Measurements from ENCODE around the gene KCNQ1. TPM values are rescaled to one million over a fixed set of nuclear protein-coding genes. Genes with fewer than 3 reads are reported as not detected.

Gene KCNQ1
- polyA plus RNA-seq, 4 donors, result 18.4 to 54.4 (median 21.3) TPM

DNA sequence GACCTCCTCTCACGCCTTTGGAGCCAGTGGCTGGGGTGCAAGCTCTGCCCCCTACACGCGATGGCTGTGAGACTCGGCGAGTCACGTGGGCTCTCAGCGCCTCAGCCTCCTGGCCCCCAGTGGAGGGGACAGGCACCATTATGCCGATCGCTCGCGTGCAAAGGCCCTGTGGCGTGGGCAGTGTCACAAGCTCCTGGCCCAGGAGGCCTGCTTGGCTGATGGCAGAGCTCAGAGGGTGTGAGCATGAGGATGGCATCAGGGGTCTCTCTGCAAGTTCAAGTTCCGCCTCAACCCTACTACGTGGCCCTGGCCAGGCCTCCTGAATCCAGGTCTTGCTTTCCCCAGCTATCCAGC lies 345.7 kb downstream of the KCNQ1 start:
- 94 to 98% (median 96%) methylated on average over 14 of the region's 14 CpGs for WGBS, 3 donors
- H3K9me3 ChIP-seq (ENCODE audit: control insufficient read depth in 2 of 2, insufficient read depth in 1 of 2, low read depth in 1 of 2, low read length in 1 of 2), result no peaks in the 10 kb centered on the region
- no peak for DNase-seq
- H3K4me1 ChIP-seq (ENCODE audit: control insufficient read depth in 3 of 3, insufficient read depth in 2 of 3, low read depth in 1 of 3, low read length in 2 of 3), result peaks cover 0 to 26% (median 0%) of the 10 kb centered on the region in 3 donors
- H3K27ac ChIP-seq (ENCODE audit: low read depth in 1 of 3, low read length in 2 of 3), result no peak overlapping the region
- H3K36me3 ChIP-seq (ENCODE audit: control insufficient read depth in 3 of 3, insufficient read depth in 2 of 3, low read depth in 1 of 3, low read length in 3 of 3), result peaks cover 0 to 9% (median 0%) of the 10 kb centered on the region in 3 donors
- no peak for FAIRE-seq
- no peak overlapping the region for H3K4me3 ChIP-seq (ENCODE audit: low read depth in 1 of 3, low read length in 3 of 3)
- peaks cover 0 to 3% (median 0%) of the 10 kb centered on the region in 3 donors for H3K27me3 ChIP-seq (ENCODE audit: control insufficient read depth in 3 of 3, insufficient read depth in 3 of 3, low read length in 3 of 3)

DNA sequence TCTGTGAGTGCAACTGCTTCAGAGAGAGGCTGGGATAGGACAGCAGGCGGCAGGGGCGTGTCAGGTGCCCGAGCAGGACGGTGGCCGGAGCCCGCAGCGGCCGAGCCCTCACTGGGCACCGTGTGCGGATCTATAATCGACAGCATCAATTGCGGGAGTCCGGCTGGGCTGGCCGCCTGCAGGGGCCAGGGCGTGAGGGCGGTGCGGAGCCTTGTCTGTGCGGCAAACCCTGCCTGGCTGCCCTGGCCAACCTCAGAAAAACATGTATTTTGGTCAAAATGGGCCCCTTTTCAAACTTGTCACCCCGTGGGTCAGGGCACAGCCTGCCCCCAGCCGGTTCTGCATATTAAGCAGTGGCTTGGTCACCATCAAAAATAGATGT lies 346.3 kb downstream of the KCNQ1 start:
- 84 to 90% (median 85%) methylated on average over 20 of the region's 20 CpGs for WGBS, 3 donors
- Histone ChIP-seq H3K27ac (ENCODE audit: low read depth in 1 of 3, low read length in 2 of 3) (no peak overlapping the region), H3K36me3 (ENCODE audit: control insufficient read depth in 3 of 3, insufficient read depth in 2 of 3, low read depth in 1 of 3, low read length in 3 of 3) (peaks cover 0 to 9% (median 0%) of the 10 kb centered on the region in 3 donors), H3K4me1 (ENCODE audit: control insufficient read depth in 3 of 3, insufficient read depth in 2 of 3, low read depth in 1 of 3, low read length in 2 of 3) (peaks cover 0 to 26% (median 0%) of the 10 kb centered on the region in 3 donors), H3K4me3 (ENCODE audit: low read depth in 1 of 3, low read length in 3 of 3) (peak overlapping the region in 1 of 3 donors; percentile 48), H3K9me3 (ENCODE audit: control insufficient read depth in 2 of 2, insufficient read depth in 1 of 2, low read depth in 1 of 2, low read length in 1 of 2) (no peaks in the 10 kb centered on the region), H3K27me3 (ENCODE audit: control insufficient read depth in 3 of 3, insufficient read depth in 3 of 3, low read length in 3 of 3) (peaks cover 0 to 3% (median 0%) of the 10 kb centered on the region in 3 donors)
- FAIRE-seq (no peak), DNase-seq (no peak)

DNA sequence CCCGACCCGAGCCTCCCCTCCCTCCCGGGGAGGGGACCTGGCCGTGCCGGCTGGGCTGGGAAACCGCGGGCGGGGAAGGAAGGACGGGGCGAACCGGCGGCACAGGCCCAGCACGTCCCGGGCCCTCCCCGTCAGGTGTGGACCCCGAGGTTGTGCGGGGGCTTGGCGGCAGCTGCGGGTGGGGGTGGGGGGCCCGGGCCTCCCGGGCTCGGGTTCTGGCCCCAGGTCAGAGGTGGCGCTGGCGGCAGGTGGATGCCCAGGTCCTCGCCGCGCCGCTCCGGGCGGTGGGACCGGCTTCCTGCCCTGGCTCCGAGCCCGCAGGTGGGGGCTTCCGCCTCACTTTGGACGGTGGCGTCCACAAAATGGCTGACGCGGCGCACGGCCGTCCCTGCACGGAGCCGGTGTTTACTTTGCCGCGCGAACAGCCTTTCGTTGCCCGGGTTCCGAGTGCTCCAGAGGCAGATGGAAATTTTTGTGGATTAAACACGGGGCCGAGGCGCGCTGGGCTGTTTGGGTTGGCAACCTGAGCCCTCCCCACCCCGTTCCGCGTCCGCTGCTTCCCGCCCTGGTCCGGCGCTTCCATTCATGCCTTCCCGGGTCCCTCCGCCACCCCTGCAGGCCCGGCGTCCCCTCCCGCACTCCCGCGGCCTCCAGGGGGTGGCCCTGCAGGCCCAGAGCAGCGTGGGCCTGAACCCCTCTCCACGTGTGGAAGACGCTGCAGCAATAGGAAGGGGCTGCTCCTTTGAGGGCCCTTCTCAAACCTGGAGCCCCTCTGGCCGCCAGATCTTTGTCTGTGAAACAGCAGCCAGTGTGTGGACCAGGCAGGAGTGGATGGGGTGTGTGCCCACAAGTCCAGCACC lies 346.9 kb downstream of the KCNQ1 start:
- WGBS, 3 donors, result 34 to 74% (median 64%) methylated on average over 60 to 71 of the region's 71 CpGs
- Histone ChIP-seq H3K36me3 (ENCODE audit: control insufficient read depth in 3 of 3, insufficient read depth in 2 of 3, low read depth in 1 of 3, low read length in 3 of 3) (peaks cover 0 to 9% (median 0%) of the 10 kb centered on the region in 3 donors), H3K4me1 (ENCODE audit: control insufficient read depth in 3 of 3, insufficient read depth in 2 of 3, low read depth in 1 of 3, low read length in 2 of 3) (peaks cover 0 to 26% (median 0%) of the 10 kb centered on the region in 3 donors), H3K9me3 (ENCODE audit: control insufficient read depth in 2 of 2, insufficient read depth in 1 of 2, low read depth in 1 of 2, low read length in 1 of 2) (peaks cover 0 to 5% of the 10 kb centered on the region in 2 donors), H3K4me3 (ENCODE audit: low read depth in 1 of 3, low read length in 3 of 3) (peak overlapping the region in 1 of 3 donors; percentile 48), H3K27me3 (ENCODE audit: control insufficient read depth in 3 of 3, insufficient read depth in 3 of 3, low read length in 3 of 3) (peaks cover 0 to 3% (median 0%) of the 10 kb centered on the region in 3 donors), H3K27ac (ENCODE audit: low read depth in 1 of 3, low read length in 2 of 3) (no peak overlapping the region)
- DNase-seq (peak in 1 of 2 donors; percentile 57), FAIRE-seq (no peak)

DNA sequence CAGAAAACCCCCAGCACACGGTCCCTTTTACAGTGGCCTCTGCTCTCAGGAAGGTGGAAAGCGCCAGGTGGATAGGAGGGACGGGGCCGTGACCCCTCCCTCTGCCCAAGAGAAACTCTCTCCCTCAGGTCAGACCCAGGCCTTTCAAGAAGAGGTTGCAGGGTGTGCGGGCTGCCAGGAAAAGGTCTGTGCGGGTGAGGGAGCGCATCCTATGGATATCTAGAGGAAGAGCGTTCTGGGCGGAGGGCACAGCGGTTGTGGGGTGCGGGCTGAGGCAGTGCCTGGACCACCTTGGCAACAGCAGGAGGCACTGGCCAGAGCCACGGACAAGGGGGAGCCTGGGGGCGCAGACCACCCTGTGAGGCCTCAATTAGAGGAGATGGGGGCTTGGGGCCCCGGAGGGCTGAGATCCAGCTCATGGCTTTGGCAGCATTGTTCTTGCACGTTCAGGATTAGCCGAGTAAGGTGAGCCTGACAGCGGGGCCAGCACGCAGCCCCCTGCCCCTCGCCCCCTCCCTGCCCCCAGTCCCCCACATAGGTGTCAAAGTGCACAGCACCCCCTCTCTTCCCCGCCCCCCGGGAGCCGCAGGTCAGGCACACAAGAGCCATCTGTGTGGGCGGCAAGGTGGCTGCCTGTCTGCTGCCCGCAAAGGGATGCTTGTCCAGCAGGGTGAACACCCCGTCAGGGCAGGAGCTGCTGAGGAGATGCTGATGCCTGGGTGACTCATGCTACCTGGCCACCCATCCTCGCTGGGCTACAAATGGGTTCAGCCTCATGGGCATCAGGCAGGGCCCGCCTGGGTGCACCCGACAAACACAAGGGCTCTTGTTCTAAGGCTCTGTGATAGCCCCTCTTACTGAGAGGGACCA lies 347.8 kb downstream of the KCNQ1 start:
- H3K27me3 ChIP-seq (ENCODE audit: control insufficient read depth in 3 of 3, insufficient read depth in 3 of 3, low read length in 3 of 3), result peaks cover 0 to 3% (median 0%) of the 10 kb centered on the region in 3 donors
- DNase-seq (no peak), FAIRE-seq (no peak)
- H3K4me3 ChIP-seq (ENCODE audit: low read depth in 1 of 3, low read length in 3 of 3), result no peak overlapping the region
- H3K4me1 ChIP-seq (ENCODE audit: control insufficient read depth in 3 of 3, insufficient read depth in 2 of 3, low read depth in 1 of 3, low read length in 2 of 3), result peaks cover 0 to 26% (median 0%) of the 10 kb centered on the region in 3 donors
- H3K36me3 ChIP-seq (ENCODE audit: control insufficient read depth in 3 of 3, insufficient read depth in 2 of 3, low read depth in 1 of 3, low read length in 3 of 3), result peaks cover 0 to 13% (median 0%) of the 10 kb centered on the region in 3 donors
- no peak overlapping the region for H3K27ac ChIP-seq (ENCODE audit: low read depth in 1 of 3, low read length in 2 of 3)
- WGBS, 3 donors, result 92 to 93% (median 92%) methylated on average over 26 to 28 of the region's 28 CpGs
- H3K9me3 ChIP-seq (ENCODE audit: control insufficient read depth in 2 of 2, insufficient read depth in 1 of 2, low read depth in 1 of 2, low read length in 1 of 2), result peaks cover 0 to 10% of the 10 kb centered on the region in 2 donors

DNA sequence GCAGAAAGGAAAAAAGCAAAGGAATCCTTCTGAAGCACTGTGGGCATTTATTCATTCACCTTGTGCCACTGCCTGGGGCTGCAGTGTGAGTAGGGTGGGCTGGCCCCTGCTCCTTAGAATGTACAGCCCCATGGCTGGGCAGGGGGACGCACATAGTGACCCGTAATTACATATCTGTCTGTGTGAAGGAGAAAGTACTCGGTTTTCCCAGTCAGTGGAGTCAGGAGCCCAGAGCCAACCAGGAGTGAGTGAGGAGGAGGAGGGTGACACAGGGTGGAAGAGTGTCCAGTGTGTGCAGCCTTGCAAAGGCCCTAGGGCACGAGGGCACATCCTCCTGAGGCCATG lies 348.9 kb downstream of the KCNQ1 start:
- FAIRE-seq (no peak), DNase-seq (no peak)
- Histone ChIP-seq H3K27ac (ENCODE audit: low read depth in 1 of 3, low read length in 2 of 3) (no peak overlapping the region), H3K4me1 (ENCODE audit: control insufficient read depth in 3 of 3, insufficient read depth in 2 of 3, low read depth in 1 of 3, low read length in 2 of 3) (peaks cover 0 to 20% (median 0%) of the 10 kb centered on the region in 3 donors), H3K9me3 (ENCODE audit: control insufficient read depth in 2 of 2, insufficient read depth in 1 of 2, low read depth in 1 of 2, low read length in 1 of 2) (peaks cover 0 to 12% of the 10 kb centered on the region in 2 donors), H3K4me3 (ENCODE audit: low read depth in 1 of 3, low read length in 3 of 3) (no peak overlapping the region), H3K36me3 (ENCODE audit: control insufficient read depth in 3 of 3, insufficient read depth in 2 of 3, low read depth in 1 of 3, low read length in 3 of 3) (peaks cover 0 to 13% (median 0%) of the 10 kb centered on the region in 3 donors), H3K27me3 (ENCODE audit: control insufficient read depth in 3 of 3, insufficient read depth in 3 of 3, low read length in 3 of 3) (peaks cover 0 to 3% (median 0%) of the 10 kb centered on the region in 3 donors)
- 81 to 91% (median 90%) methylated on average over 4 of the region's 4 CpGs for WGBS, 3 donors

DNA sequence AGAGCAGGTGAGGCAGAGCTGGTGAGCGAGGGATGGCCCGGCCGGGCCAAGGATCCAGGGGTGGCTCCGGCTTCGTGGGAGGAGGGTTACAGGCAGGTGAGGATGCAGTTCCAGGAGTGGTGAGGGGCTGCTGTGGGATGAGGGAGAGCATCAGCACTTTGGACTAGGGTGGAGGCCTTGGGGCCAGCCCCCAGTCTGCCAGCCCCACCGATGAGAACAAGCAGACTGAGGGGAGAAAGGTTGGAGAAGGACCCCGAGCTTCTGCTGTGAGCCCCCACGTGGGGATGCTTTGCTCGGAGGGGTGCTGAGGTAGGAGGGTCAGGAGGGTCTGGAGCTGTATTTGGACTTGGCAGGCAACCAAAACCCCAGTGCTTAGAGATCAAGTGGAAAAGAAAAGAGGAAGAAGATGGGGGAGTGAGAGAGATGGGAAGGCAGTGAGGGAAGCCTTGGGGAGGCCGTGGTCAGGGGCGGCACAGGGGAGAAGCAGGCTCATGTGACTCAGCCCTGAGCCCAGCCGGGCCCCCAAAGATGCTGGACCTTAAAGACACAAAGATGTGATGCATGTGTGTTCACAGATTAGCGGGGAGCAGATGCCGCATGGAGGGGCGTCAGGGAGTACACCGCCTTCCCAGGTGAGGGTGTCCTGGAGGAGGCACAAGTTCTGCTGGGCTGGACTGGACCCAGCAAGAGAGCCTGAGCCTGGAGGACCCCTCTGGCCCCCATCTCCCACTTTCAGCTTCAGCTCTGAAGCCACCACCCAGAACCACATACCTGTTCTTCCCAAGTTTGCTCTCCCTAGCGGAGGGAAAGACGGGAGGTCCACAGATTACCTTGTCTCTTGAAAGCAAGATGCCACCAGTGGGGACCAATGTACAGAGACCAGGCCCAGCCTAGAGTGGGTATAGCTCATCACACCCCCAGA lies 349.5 kb downstream of the KCNQ1 start:
- FAIRE-seq, result no peak
- Histone ChIP-seq H3K4me1 (ENCODE audit: control insufficient read depth in 3 of 3, insufficient read depth in 2 of 3, low read depth in 1 of 3, low read length in 2 of 3) (peaks cover 0 to 14% (median 0%) of the 10 kb centered on the region in 3 donors), H3K27ac (ENCODE audit: low read depth in 1 of 3, low read length in 2 of 3) (no peak overlapping the region), H3K27me3 (ENCODE audit: control insufficient read depth in 3 of 3, insufficient read depth in 3 of 3, low read length in 3 of 3) (peaks cover 0 to 3% (median 0%) of the 10 kb centered on the region in 3 donors), H3K36me3 (ENCODE audit: control insufficient read depth in 3 of 3, insufficient read depth in 2 of 3, low read depth in 1 of 3, low read length in 3 of 3) (peaks cover 0 to 13% (median 0%) of the 10 kb centered on the region in 3 donors), H3K9me3 (ENCODE audit: control insufficient read depth in 2 of 2, insufficient read depth in 1 of 2, low read depth in 1 of 2, low read length in 1 of 2) (peaks cover 0 to 18% of the 10 kb centered on the region in 2 donors), H3K4me3 (ENCODE audit: low read depth in 1 of 3, low read length in 3 of 3) (no peak overlapping the region)
- no peak for DNase-seq
- WGBS, 3 donors, result 84 to 90% (median 89%) methylated on average over 18 of the region's 18 CpGs

DNA sequence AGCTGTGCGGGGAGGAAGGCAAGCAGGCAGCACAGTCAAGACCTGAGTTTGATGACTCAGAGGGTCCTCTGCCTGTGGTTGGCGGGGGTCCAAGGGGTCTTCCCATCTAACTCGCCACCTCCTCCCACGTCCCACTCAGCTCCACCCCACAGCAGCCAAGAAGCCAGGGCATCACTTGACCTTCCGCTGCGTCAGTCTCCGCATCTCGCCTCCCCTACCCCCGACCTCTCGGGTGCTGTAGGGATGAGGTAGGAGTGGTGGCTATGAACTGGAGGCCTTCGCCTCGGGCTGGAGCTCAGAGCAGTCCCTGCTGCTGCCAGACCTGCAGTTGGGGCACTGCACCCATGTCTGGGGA lies 350.1 kb downstream of the KCNQ1 start:
- no peak for FAIRE-seq
- no peak overlapping the region for H3K27ac ChIP-seq (ENCODE audit: low read depth in 1 of 3, low read length in 2 of 3)
- H3K36me3 ChIP-seq (ENCODE audit: control insufficient read depth in 3 of 3, insufficient read depth in 2 of 3, low read depth in 1 of 3, low read length in 3 of 3), result peaks cover 0 to 11% (median 0%) of the 10 kb centered on the region in 3 donors
- 90 to 96% (median 91%) methylated on average over 12 of the region's 12 CpGs for WGBS, 3 donors
- H3K27me3 ChIP-seq (ENCODE audit: control insufficient read depth in 3 of 3, insufficient read depth in 3 of 3, low read length in 3 of 3), result peaks cover 0 to 2% (median 0%) of the 10 kb centered on the region in 3 donors
- peaks cover 0 to 12% (median 0%) of the 10 kb centered on the region in 3 donors for H3K4me1 ChIP-seq (ENCODE audit: control insufficient read depth in 3 of 3, insufficient read depth in 2 of 3, low read depth in 1 of 3, low read length in 2 of 3)
- H3K9me3 ChIP-seq (ENCODE audit: control insufficient read depth in 2 of 2, insufficient read depth in 1 of 2, low read depth in 1 of 2, low read length in 1 of 2), result peaks cover 0 to 24% of the 10 kb centered on the region in 2 donors
- H3K4me3 ChIP-seq (ENCODE audit: low read depth in 1 of 3, low read length in 3 of 3), result no peak overlapping the region
- DNase-seq, result no peak

All from small intestine (tissue), 7 donors.